Measurements from ENCODE around the gene KRT17.
A peak's percentile ranks its signal among the peaks of the same experiment; 100 is the strongest.

Gene KRT17

GRCh38 chr17:41580687-41581365, 43.5 kb downstream of the KRT17 start:
- peak; percentile 82 for DNase-seq (ENCODE audit: low read depth, low spot score)

GRCh38 chr17:41580244-41580575, 44.2 kb downstream of the KRT17 start:
- H3K27ac ChIP-seq = peak overlapping the region; percentile 98
- DNase-seq (ENCODE audit: low read depth, low spot score) = peak; percentile 22

More at GRCh38 chr17:41580687-41581365, 43.5 kb downstream of the KRT17 start:
- peak overlapping the region; percentile 98 for H3K27ac ChIP-seq

GRCh38 chr17:41579484-41580243, 44.7 kb downstream of the KRT17 start:
- peak; percentile 78 for DNase-seq (ENCODE audit: low read depth, low spot score)
- H3K27ac ChIP-seq = peak overlapping the region; percentile 98

- DNase-seq (ENCODE audit: low read depth, low spot score) = no peak
- peak overlapping the region; percentile 98 for H3K27ac ChIP-seq
Measured at GRCh38 chr17:41578971-41579370, 45.4 kb downstream of the KRT17 start.

DNA sequence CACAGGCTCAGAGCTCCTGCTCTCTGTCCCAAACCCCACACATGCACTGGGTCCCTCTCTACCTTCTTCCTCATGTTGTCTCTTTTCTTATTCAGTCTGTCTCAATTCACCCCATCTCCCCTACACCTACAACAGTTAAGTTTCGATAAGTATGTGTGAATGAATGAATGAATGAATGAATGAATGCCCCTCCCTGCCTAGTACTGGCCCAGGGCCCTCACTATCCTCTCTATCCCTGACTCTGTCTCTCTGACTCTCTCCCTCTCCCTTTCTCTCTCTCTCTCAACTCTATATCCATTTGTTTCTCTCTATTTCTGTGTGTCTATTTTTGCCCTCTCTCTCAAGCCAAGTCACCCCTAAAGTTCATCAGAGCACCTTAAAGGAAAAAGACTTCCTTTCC, 45.8 kb downstream of the KRT17 start:
- H3K27ac ChIP-seq = peak overlapping the region; percentile 98
- DNase-seq (ENCODE audit: low read depth, low spot score) = no peak

DNA sequence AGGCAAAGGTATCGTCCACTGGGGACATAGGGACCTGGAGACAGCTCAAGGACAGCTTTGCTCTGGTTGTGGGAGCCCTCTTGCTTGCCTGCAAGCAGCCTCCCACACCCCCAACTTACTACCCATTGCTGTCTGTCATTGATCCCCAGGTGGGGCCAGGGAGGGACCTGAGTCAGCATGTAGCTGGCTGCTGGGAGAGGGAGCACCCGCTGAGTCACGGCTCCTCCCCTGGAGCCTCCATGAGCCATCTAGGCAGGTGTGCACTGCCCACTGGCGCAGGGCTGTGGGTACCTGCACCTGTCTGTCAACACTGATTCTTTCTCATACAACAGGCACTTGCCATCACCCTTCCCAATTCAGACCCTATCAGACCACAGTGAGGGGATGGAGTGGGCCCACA, 47.6 kb downstream of the KRT17 start:
- DNase-seq (ENCODE audit: low read depth, low spot score) = peak; percentile 44
- peak overlapping the region; percentile 5 for H3K27ac ChIP-seq

DNA sequence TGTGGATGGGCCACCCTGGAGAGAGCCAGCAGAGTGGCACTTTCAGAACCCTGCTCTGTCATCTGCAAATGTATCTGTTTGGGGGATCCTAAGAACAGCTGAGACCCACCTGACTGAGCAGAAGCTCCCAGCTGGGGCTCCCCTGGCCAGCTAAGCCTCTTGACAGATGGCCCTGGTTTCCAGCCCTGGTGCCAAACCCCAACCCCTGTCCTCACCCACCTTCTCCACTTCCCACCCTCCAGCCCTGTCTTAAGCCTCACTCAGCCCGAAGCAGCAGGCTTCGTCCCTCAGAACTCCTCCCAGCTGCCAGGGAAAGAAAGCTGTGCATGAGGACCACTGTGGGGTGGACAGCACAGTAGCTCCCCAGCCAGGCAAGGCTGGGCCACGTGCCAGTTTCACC, 49.0 kb downstream of the KRT17 start:
- no peak overlapping the region for H3K27ac ChIP-seq
- no peak for DNase-seq (ENCODE audit: low read depth, low spot score)

DNA sequence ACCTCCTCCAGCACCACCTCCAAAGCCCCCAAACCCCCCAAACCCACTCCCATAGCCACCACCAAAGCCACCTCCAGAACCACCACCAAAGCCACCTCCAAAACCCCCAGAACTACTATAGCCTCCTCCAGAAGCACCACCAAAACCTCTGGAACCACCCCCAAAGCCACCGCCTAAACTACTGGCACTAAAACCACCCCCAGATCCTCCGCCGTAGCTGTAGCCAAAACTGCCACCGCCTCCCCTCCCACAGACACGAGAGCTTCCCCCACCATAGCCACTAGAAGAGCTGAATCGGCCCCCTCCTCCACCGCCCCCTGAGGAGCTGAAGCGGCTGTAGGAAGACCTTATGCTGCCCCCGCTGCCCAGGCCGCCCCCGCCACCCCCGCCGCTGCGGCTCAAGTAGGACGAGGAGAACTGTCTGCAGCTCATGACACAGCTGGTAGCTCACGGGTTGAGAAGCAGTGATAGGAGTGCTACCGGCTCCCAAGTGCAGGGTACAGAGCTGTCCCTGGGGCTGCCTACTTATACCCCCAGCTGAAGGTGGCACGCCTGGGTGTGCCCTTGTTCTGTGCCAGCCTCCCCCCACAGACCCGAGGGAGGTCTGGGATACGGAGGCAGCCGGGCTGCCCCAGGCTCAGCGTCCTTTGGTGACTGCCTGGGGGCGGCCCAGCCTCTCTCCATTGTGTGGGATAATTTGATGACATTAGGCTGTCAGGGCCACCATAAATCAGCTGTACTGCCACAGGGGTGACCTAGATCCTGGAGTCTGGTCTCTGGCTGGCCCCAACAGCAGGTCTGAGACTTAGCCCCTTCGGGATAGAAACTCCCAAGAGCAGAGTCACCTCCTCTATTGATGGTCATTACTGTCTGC, 52.6 kb downstream of the KRT17 start, which contains the start of gene KRT9:
KRT9 (minus strand) TSS at position 499 of the 874 bp plus-strand sequence; CDS start at position 432, 67 bp downstream.
- H3K27ac ChIP-seq = no peak within 1 kb of the TSS
- DNase-seq (ENCODE audit: low read depth, low spot score) = no peak
